Left cardiac atrium (tissue), 4 donors: ENCODE measurements around the gene SLC4A5. TPM values are rescaled to one million over a fixed set of nuclear protein-coding genes. Genes with fewer than 3 reads are reported as not detected.

Experiments
- ATAC-seq, 2 donors: fragments of 200-7000 bp; cut with Tn5 transposase; one replicate each; pipeline ENCODE4 v1.9.1; 2020; ENCODE audit warnings: mild to moderate bottlenecking in 2 of 2, moderate library complexity in 2 of 2
- DNase-seq: peaks from one replicate; pipeline ENCODE4 v3.0.0-alpha.2; 2020
- intact Hi-C, 2 donors: fragments of 100-400 bp; cut with DNase I; formaldehyde crosslinking; loops; one replicate each; pipeline versions ENCODE4 v1.14.1 to v1.15.1; 2022 to 2023
- total RNA-seq, 2 donors: library from RNA; stranded (reverse); fragmentation: NEBNext Ultra II Directional; extraction: Animal tissue kit (Norgen Biotek cat#: 25700); gene quantifications; one replicate each; pipeline ENCODE4 v1.2.1, GENCODE V29; 2021
- donor health status: DM: no; HTN: yes; CAD: no.
- donor health status: DM: no; HTN: yes; CAD: no; lungs with severe emphysema.
- donor health status: DM: yes; HTN: yes; CAD: no.
- donor health status: Dilated cardiomyopathy.

Gene SLC4A5
- total RNA-seq, 2 donors from 2014 or later, result 1.2 to 1.7 TPM

DNA sequence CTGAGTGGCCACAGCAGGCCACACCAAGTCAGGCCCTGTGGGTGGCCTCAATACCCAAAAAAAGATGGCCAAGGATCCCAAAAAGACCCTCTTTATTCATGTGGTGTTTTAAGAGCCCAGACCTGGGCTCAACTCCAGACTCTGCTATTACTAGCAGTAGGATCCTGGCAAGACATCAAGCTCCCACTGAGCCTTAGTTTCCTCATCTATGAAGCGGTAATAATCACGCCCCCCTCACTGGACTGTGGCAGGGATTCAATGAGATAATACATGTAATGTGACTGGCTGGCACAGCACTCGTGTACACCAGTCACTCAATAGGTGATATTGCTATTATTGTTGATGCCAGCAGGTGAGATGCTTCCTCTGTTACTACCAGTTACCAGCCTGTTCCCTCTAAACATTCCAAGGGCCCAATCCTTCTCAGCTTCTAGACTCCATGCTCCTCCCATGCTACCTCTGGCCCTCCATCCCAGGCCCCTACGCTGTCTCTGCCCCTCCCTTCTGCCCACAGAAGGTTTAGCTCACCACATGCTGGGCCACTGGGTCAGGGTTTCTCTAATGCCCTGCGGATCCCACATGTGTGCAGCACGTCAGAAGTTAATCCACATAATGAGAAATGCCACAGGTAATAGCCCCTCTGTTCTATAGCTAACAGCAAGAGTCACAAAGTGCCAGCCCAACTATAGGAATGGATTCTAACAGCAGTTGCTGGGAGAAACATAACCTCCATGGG, 51.2 kb downstream of the SLC4A5 start:
- no peak for DNase-seq
- intact Hi-C loops, result no loop called here
- ATAC-seq, result no peak

GRCh38 chr2:74291218-74291544, 52.0 kb downstream of the SLC4A5 start:
- DNase-seq (no peak), ATAC-seq (peak; percentile 33 to 43)
- intact Hi-C loops, result no loop called here

- intact Hi-C loops, result no loop called here
- peak; percentile 13 to 30 for ATAC-seq
These were observed 52.6 kb downstream of the SLC4A5 start for GRCh38 chr2:74290466-74291217.

DNA sequence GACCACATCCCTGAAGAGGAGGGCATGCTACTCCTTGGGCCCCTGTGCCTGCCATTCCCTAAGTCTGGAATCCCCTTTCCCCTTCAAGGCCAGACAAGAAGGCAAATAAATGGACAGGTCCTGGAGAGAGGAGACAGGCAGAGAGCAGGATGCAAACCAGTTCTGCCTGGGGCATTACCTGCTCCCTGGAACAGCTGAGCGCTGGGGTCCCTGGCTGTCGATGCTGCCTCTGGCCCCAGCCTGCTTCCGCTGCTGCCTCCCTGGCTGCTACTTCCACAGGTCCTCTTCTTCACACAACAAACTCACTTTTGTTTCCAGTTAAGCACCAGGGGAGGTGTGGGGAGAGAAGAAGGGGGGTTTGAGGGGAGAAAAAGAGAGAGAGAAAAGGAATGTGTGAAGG, 53.1 kb downstream of the SLC4A5 start:
- DNase-seq (no peak), ATAC-seq (no peak)
- intact Hi-C loops, result no loop called here

More at GRCh38 chr2:74290466-74291217, 52.6 kb downstream of the SLC4A5 start:
- no peak for DNase-seq

- ATAC-seq, result no peak
- no peak for DNase-seq
- intact Hi-C loops, result no loop called here
These were observed 56.5 kb downstream of the SLC4A5 start for GRCh38 chr2:74286725-74287124.

DNA sequence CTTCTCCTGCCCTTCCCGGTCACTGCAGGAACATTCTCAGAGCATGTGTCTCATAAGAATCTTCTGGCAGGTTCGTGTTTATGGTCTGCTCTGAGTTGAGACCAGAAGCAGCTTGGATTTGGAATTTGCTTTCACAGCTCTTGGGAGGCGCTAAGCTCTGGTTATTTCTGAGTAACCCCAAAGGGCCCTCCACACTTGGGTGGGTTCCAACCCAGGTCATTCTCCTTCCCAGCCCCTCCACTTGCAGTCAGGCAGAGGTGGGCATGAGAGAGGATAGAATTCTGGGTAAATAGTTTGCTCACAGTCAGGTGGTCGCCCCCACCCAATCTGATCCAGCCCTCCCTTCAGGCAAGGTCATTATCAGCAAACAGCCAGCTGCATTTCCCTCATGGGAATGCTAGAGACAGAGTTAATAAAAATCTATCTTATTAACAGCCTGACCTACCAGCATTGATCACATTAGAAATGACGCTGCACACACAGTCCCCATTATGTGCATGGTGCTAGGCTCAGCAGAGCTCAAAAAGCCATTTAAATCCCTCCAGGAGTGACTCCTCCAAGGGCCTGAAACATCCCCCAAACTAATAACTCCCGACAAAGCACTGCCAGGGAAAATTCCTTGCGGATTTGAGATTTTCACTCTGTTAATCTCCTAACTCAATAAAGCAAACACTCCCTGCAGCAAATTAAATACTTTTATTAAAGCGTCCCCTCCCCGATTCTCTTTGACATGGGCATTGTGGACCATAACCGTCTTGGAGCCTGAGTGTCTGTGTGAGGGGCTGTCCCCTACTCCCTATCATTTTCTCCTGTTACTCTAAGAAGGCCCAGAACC, 61.9 kb downstream of the SLC4A5 start:
- ATAC-seq (no peak), DNase-seq (no peak)
- intact Hi-C loops, result no loop called here

DNA sequence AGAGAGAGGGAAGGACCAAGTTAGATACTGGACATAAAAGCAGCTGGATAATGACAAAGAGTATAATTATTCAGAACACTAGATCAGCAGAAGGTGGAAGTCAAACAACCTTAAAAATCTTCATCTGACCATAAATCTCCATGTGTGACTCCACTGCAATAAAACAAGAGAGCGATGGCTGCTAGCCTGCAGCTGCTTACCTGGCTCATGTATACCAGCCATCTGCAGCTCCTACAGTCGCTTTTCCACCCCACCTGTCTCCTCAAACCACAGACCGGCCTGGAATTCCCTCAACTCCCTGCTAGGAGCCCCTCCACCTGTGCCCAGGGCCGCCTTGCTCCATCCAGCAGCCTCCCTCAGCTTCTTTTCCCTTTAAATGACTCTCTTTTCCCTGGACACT, 64.5 kb downstream of the SLC4A5 start:
- intact Hi-C loops, result no loop called here
- no peak for DNase-seq
- no peak for ATAC-seq

- DNase-seq (no peak), ATAC-seq (peak in 1 of 2 donors; percentile 69)
- intact Hi-C loops, result no loop called here
These were observed 65.0 kb downstream of the SLC4A5 start for GRCh38 chr2:74278176-74278575.

DNA sequence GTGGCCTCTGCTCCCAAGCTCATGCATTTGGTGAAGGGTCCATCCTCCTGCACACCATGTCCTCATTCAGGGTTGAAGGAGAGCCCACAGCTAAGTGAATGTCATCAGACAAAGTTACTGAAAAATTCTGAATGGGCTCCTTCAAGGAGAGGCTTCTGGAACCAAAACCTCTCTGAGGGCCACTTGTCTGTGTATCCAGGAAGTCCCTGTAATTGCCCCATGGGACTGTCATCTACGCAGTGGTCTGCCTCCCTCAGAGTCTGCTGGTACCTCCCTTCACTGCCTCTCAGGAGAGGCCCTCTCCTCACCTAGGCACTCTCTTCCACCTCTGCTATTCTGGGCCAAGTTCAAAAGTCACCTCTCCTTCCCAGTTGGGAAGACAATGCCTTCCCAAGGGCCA, 68.0 kb downstream of the SLC4A5 start:
- ATAC-seq, result no peak
- intact Hi-C loops, result no loop called here
- DNase-seq, result no peak

DNA sequence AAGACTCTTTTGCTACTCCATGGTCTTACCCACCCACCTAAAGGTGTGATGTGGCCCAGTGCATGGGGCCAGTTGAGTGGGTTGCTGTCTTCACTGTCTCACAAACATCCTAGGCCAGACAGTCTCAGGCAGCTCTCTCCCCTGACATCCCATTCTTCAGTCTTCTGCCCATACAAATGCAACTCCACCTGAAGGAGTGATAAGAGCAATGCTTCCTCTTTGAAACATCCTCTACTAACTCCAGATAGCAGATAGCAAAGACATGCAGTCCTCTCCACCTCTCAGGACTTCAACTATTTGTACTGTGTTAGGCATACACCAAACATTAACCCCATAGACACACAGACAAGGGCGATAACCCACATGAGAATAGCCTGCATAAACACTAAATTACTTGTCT, 73.5 kb downstream of the SLC4A5 start:
- DNase-seq (no peak), ATAC-seq (no peak)
- intact Hi-C loops, result loop anchor here in 1 of 2 donors (10.0 kb wide), 1 partner anchor 65 kb away; no protein-coding TSS in a partner anchor

DNA sequence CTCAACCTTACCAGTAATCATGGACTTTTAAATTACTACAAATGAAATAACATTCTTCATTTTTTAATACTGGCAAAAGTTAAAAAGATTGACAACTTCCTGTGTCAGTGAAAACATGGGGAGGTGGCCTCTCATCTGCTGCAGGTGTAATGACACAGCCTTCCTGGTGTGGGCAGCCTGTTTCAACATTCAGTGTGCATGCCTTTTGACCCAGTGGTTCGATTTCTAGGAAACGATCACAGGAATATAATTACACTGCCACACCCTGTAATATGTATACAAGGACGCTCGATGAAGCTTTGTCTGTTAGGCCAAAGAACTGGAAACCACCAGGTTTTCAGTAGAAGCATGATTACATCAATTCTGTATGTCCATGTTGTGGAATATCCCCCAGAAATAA, 76.1 kb downstream of the SLC4A5 start:
- intact Hi-C loops, result loop anchor here in 1 of 2 donors (10.0 kb wide), 1 partner anchor 68 kb away; no protein-coding TSS in a partner anchor
- ATAC-seq, result no peak
- DNase-seq, result no peak

GRCh38 chr2:74264281-74264680, 78.9 kb downstream of the SLC4A5 start:
- DNase-seq (no peak), ATAC-seq (no peak)
- intact Hi-C loops, result loop anchor here in 1 of 2 donors (10.0 kb wide), 1 partner anchor 71 kb away; no protein-coding TSS in a partner anchor

DNA sequence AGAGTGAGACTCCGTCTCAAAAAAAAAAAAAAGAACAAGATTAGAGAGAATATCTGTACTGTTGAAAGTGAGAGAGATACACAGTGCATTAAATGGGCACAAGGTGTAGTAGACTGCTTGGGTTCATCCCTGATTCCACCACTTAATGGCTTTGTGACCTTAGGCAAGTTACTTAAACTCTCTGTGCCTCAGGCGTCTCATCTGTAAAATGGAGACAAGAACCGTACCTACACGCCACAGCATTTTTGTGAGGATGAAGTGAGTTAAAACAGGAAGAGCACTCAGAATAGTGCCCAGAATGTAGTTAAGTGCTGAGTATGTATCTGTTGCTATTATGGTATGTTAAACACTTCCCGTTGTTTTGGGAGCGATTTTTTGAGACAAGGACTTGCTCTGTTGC, 80.5 kb downstream of the SLC4A5 start:
- intact Hi-C loops, result loop anchor here in 1 of 2 donors (10.0 kb wide), 1 partner anchor 72 kb away; no protein-coding TSS in a partner anchor
- no peak for DNase-seq

DNA sequence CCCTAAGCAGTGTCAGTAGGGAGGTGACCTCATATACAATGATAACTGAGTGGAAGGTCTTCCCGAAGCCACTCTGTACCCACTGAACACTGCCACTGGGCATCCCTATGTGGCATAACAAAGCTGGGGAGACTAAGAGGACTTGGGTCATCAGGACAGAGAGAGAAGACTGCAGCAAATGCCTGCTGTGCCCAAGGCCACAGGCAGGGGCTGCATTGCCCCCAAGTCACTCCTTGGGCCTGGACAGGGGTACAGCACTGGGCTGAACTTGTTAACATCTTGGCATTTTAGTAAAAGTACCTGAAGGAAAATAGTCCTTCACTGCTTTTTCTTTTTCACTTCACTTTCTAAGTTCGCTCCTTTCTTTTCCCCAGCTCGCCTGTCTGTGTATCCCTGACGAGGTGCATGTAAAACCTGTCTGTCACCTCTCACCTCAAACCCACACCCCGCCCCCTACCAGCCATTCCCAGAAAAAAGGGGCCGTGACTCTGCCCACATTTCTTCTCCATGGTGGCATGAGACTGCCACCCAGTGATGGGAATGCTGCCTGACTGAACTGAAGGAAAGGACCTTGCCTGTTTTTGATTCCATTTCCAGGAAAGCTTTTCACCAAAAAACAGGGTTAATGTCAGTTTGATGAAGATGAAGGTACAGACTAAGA, 81.9 kb downstream of the SLC4A5 start:
- intact Hi-C loops, result loop anchor here in 1 of 2 donors (10.0 kb wide), 1 partner anchor 73 kb away; no protein-coding TSS in a partner anchor
- ATAC-seq (peak; percentile 48 to 77), DNase-seq (no peak)

More for the DNA sequence above, 80.5 kb downstream of the SLC4A5 start:
- no peak for ATAC-seq

DNA sequence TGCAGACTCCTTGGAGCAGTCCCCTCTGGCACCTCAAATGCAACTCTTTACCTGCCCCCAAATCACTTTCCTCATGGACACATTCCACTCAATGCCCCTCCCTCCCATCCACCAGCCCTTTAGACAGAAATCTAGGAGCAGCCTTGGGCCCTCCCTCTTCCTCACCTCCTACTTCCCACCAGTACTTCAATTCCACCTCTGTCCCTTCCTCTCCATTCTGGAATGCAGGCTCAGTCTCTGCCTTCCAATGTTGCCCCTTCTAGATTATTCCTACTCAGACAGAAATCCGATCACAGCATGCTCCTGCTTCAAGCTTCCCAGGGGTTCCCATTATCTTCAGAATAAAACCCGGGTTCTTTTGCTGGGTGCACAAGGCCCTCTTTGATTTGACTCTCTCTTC, 82.7 kb downstream of the SLC4A5 start:
- intact Hi-C loops, result loop anchor here in 1 of 2 donors (10.0 kb wide), 1 partner anchor 74 kb away; no protein-coding TSS in a partner anchor
- ATAC-seq, result no peak
- no peak for DNase-seq

DNA sequence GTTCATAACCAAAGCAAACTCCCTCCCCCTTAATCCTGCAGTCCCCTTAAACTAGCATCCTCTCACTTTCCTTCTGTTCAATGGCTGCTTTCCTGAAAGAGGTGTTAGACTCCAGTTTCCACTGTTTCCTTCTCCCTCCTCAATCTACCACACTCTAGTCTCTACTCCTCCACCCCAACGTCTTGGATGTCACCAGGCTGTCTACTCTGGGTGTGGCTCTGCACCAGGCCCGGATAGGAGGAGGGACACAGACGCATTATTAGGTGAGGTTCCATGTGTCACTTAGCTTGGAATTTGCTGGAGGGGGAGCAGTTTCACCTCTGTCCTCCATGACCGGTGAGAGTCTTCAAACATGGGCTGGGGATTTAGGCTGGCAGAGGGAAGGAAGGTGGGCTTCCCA, 83.5 kb downstream of the SLC4A5 start:
- intact Hi-C loops, result loop anchor here in 1 of 2 donors (10.0 kb wide), 1 partner anchor 75 kb away; no protein-coding TSS in a partner anchor
- DNase-seq (no peak), ATAC-seq (no peak)

GRCh38 chr2:74259191-74259590, 84.0 kb downstream of the SLC4A5 start:
- intact Hi-C loops, result no loop called here
- DNase-seq, result no peak

DNA sequence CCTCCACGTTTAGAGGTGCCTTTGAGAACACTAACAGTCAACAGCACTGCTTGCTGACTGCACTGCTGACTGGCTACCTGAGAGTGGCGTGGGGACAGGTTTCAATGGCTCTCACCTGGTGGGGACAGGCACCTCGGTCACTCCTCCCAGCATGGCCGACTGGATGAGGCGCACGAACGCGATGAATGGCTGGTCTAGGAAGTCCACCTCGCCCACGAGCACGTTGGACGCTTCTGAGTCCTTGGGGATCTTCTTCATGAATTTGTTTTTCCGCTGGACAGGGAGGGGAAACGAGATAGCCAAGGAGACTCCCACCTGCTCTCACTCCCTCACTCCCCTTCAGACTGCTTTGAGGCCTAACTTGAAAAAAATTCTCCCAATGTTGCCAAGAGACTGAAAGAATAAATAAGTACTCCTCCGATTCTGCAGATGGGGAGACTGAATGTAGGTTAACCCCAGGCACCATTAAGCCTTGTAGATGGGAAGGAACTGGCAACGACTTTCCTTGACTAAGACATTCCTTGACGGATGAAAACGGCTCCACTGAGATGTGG, 87.5 kb downstream of the SLC4A5 start:
- intact Hi-C loops, result no loop called here
- DNase-seq (no peak), ATAC-seq (no peak)

More at GRCh38 chr2:74259191-74259590, 84.0 kb downstream of the SLC4A5 start:
- no peak for ATAC-seq

- intact Hi-C loops, result no loop called here
- DNase-seq, result no peak
These were observed 89.3 kb downstream of the SLC4A5 start for GRCh38 chr2:74253971-74254310.

More at GRCh38 chr2:74253971-74254310, 89.3 kb downstream of the SLC4A5 start:
- peak; percentile 58 to 59 for ATAC-seq
